ENCODE results near the gene CKS1B.
"Not testable (repeated sequence)": the region's sequence is repeated elsewhere in the genome, so short reads cannot be mapped to it uniquely, and the experiment has no call there.

CKS1B gene

GRCh38 chr1:154966111-154966510 is 8.4 kb upstream of the CKS1B start:
- no peak for DNase-seq

GRCh38 chr1:154967331-154967950 is 7.0 kb upstream of the CKS1B start:
- DNase-seq: no peak

- no peak for DNase-seq
These were observed 5.8 kb upstream of the CKS1B start for GRCh38 chr1:154968731-154969130.

- no peak for DNase-seq
These were observed 5.2 kb upstream of the CKS1B start for GRCh38 chr1:154969246-154969645.

GRCh38 chr1:154969860-154970452 is 4.5 kb upstream of the CKS1B start:
- DNase-seq: no peak

GRCh38 chr1:154970631-154971340 is 3.7 kb upstream of the CKS1B start, which contains the start of gene SHC1:
Gene SHC1, minus strand, starts transcription at chr1:154970747. Its CDS starts 221 bp downstream, at chr1:154970526.
- peak; percentile 70 for DNase-seq

- DNase-seq: no peak
These were observed 3.0 kb upstream of the CKS1B start for GRCh38 chr1:154971341-154971998.

GRCh38 chr1:154972213-154972516 is 2.3 kb upstream of the CKS1B start:
- no peak for DNase-seq

GRCh38 chr1:154972517-154973343 is 1.8 kb upstream of the CKS1B start:
- DNase-seq: no peak

GRCh38 chr1:154973344-154974101 is 958 bp upstream of the CKS1B start:
- peak; percentile 98 for DNase-seq

- peak; percentile 96 for DNase-seq
These were observed 427 bp downstream of the CKS1B start for GRCh38 chr1:154974808-154975408.

GRCh38 chr1:154975409-154976059 is 1.1 kb downstream of the CKS1B start:
- DNase-seq: peak; percentile 73

- not testable (repeated sequence) for DNase-seq
These were observed 3.3 kb downstream of the CKS1B start for GRCh38 chr1:154977762-154978161.

GRCh38 chr1:154978360-154978759 is 3.9 kb downstream of the CKS1B start:
- DNase-seq: no peak

GRCh38 chr1:154982341-154982740 is 7.9 kb downstream of the CKS1B start:
- DNase-seq: no peak

- peak; percentile 98 for DNase-seq
These were observed 8.6 kb downstream of the CKS1B start, which contains the start of gene FLAD1 for GRCh38 chr1:154982897-154983648. Gene FLAD1, plus strand, starts transcription at chr1:154983344. Its CDS starts 351 bp downstream, at chr1:154983695.

- DNase-seq: peak; percentile 18
These were observed 9.4 kb downstream of the CKS1B start for GRCh38 chr1:154983776-154984466.

- DNase-seq: not testable (repeated sequence)
These were observed 12.3 kb downstream of the CKS1B start for GRCh38 chr1:154986736-154987135.

GRCh38 chr1:154987326-154987725 is 12.8 kb downstream of the CKS1B start:
- DNase-seq: no peak

All from activated CD4-positive, alpha-beta T cell treated with anti-CD3 and anti-CD28 coated beads for 48 hours (primary cell).